Stimulated activated CD8-positive, alpha-beta memory T cell treated with anti-CD3 and anti-CD28 coated beads, Interleukin-2, amount 100 ng/mL, for 48 hours (primary cell): Measurements from ENCODE around the gene NRP1.

Source experiments
- DNase-seq, 2 donors: peaks; one replicate each; pipeline ENCODE4 v3.0.0-alpha.2; 2020; ENCODE audit warnings: low read depth in 2 of 2

NRP1 gene

DNA sequence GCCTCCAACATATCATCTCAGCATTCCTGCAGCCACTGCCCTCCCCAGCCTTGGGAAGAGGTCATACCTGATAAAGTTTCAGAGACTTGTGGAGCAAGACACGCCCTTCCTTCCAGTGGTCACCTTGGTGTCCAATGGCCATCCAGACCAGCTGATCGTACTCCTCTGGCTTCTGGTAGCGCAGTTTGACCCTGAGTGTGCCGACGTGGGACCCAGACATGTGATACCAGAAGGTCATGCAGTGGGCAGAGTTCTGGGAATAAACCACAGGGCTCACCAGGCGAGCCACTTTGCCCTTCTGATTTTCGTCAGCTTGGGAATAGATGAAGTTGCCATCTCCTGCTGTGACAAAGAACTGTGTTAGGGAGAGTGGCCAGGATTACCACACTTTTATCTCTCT lies 148.3 kb downstream of the NRP1 start:
- DNase-seq = no peak

DNA sequence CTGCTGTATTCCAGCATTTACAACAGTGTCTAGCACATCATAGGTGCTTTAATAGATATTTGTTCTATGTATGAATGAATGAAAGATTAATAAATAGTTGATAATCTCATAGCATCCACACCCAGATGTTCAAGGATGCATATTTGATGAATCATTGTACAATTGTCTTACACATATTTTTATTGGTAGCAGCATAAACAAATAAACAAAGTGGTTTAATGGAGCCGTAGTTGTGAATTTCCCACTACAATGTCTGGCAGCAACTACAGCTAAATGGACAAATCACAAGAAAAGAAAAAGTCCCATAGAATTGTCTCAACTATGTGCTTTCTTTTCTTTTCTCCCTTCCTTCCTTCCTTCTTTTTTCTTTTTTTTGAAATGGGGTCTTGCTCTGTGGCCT lies 150.8 kb downstream of the NRP1 start:
- DNase-seq = no peak

DNA sequence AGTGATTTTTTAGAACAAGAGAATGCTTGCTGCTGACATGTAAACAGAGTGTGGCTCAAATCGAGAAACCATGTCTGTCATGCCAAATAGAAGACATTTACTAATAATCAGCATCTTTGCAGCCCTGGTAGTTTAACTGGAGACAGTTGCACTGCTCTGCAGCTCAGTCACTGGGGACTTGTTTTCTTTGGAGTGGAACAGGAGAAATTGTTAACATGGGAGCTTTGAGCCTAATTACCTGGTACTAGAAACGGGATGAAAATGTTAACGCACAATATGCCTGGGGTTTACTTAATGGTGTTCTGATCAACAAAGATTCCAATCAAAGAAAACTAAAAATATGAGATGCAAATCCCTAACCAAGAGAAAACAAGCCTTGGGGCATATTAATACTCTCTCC lies 153.5 kb downstream of the NRP1 start:
- DNase-seq = no peak

DNA sequence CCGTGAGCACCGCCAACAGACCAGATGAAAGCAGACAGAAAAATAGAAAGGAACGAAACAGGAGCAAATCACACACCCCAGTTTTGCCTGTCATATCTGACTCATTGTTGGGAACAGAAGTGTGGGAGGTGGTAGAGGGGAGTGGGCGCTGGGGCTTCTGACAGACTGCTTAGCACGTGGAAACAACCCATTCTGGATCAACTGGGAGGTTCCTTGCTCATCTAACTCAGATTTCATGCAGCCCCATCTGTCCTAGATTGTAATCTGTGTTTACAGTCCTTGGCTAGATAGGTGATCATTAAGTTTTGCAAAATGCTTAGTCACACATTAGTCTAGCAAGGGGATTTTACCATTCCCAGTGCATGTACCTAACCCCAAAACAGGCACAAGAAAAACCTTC lies 154.1 kb downstream of the NRP1 start:
- no peak for DNase-seq

DNA sequence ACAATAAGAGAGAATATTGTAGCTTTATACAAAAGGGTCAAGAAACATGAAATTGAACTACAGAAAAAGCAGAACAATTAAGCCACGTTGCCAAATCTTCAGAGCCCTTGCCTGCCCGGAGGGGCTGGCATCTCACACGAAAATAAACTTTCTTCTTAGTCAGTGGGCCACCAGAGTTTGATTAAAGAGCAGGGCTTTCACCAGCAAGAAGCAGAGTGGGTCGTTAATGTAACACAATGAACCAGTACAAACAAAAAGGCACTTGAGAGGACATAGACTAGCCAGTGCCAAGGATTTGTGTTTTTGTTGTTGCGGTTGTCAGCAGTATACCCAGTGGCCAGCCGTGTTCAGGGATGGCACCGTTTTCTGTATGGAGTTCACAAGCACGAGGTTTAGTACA lies 155.4 kb downstream of the NRP1 start:
- DNase-seq = no peak

DNA sequence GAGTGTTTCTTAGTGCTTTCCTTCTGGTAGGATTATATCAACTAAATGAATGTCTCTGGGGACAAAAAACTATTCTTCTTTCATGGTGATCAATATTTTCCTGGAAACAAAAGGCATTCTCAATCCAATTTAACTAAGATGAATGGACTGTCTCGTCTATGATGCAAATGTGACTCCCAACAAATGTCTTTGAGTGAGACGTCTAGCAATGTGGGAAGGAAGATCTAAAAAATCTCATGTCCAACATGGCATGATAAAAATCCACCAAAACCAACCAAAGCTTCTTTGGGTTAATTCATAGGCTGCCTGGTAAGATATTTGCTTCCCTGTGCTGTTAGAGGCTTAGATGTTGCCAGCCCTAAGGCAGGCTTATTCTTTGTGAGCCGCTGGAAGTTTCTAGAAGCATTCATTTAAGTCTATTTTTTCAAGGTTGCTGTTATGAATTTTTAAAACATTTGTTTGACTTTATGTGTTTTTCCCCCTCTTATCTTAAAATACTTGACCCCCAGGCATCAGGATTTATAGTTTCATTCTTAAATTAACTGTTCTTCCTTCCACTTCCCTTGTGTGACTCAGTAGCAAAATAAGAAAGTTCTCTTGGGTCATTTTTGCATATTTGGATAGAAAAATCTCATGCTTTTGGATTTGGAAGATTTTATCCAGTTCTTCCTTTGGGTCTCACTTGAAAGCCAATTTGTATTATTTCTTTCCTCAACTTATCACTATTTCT lies 156.3 kb downstream of the NRP1 start:
- DNase-seq = no peak

DNA sequence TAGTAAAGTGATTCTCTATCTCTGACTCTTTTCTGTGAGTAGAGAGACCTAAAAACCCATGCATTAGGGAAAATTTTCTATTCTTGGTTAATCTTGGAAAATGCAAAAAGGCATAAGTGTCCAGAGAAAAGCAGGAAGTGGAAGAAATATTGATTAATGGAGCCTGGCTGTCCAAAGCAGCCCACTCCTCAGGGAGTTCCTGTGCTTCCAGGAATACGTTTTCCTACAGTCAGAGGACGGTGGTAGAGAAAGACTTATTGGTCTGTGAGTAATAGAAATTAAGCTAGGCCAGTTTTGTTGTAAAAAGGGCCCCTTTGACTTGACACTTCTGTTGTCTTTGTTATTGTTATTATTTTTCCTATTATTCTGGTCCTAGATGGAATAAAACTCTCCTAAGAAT lies 157.8 kb downstream of the NRP1 start:
- DNase-seq = no peak

DNA sequence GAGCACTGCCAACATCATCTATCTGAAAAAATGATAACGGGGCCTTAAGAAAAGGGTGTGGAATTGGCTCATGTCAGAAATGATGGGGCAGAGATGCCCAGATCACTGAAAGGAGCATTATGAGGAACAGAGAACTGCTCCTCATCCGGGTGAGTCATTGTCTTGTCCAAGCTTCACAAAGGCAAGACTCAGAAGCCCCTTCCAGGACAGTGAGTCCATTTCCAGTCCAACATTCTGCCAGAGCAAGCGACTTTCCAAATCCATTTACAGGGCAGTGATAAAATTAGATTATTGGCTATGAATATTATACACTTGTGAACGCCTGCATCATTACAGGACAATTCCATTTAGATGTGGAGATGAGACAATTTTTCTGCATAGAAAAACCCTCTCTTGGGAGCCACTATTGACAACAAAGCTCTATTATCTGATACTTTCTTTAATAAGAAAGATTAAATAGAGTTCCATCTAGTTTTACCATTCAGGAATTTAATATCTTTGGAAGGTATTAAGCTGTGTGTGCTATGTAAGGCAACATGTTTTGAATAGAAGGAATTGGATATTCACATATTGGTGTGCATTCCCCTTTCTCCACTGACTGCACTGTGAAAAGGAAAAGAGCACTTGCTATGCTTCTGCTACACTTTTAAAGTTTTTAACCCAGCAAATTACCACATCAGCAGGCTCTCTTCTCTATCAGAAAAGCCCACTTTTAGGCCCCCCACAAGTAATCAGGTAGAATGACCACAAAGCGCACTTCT lies 159.6 kb downstream of the NRP1 start:
- DNase-seq = no peak

DNA sequence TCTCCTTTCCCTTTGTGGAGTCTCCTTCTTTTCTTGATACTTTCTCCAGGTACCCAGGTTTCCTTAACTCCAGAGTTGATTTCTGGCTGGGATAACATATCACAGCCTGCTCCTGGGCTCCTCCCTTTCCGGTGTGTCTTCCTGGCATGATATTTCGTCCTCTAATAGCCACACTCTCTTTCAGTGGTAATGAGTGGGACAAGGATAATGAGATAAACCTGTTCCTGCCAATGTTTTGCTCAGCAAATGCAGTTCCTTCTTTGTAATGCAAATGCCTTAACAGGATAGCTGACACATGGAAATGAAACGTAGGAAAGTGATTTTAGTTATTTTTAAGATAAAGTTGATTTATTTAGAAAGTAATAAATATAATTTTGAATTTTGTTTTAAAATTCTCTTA lies 168.6 kb downstream of the NRP1 start:
- DNase-seq = no peak

DNA sequence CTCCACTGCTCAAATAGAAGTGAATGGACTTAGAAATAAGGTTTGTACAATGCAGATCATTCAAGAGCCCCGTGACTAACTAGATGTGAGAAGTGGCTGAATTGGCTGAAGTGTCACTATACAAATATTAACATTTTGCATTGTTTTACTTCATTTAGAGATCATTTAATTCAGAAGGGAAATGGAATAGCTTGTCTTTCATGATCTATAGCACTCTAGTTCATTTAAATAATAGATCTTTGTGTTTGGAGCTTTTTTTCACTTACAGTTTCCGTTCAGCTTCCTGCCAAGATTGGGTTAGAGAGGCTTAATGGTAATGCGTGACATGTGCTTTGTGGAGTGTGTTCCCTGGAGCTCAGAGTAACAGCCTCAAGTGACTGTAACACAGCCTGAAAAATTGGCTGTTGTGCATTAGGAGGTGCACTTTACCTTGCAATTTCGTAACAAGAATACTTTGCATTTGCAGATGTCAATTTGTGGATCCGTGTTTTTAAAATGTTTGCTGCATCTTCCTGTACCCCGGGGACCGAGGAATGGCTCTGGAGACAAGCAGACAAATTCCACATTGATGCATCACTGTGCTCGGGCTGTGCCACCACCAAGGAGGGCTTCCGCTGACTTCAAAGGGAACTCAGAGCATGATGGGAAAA lies 170.3 kb downstream of the NRP1 start:
- no peak for DNase-seq

DNA sequence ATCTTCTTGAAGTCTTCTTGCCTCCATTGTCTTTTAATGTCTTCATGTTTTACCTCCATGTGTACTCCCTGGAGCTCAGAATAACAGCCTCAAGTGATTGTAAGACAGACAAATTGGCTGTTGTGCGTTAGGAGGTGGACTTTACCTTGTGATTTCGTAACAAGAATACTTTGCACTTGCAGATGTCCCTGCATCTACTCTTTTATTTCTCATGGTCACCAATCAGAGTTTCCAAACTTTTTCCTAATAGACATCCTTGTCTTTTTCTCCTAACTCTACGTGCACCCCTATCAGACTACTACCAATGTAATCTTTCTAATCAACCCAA lies 172.3 kb downstream of the NRP1 start:
- DNase-seq = no peak

DNA sequence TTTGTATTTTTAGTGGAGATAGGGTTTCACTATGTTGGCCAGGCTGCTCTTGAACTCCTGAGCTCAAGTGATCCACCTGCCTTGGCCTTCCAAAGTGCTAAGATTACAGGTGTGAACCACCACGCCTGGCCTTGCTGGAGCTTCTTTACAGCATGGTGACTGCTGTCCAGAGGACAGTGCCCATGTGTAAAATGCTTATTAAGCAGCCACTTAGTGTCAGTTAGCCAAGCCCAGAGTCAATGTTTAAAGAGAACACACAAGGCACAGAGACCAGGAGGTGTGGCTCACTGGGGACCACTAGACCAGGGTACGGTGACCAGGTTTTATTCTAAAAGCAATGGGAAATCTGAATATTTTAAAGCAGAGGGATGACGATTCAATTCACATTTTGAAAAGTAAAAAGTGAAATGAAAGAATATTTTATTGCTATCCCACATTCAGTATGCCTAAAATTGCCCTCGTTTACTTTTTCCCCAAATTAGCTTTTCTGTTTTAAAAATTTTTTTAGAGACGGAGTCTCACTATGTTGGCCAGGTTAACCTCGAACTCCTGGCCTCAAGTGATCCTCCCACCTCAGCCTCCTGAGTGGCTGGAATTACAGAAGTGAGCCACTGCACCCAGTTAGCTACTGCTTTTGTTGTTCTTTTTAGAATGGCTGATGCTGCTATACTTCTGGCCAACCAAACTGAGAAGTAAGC lies 172.8 kb downstream of the NRP1 start:
- no peak for DNase-seq

DNA sequence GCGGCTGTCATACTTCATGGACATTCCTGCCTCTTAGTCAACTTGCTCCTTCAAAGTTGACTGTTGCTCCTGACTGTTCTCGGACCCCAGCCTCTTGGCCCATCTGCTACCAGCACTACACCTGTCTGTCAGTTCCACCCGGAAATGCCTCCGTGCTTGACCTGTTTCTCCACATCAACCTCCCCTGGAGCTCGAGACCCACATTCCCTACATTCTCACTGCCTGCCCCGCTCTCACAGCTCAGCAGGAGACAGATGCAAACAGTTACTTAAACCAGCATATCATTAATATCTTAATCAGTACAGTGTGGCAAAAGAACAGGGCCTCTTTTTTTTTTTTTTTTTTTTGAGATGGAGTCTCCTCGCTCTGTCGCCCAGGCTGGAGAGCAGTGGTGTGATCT lies 174.3 kb downstream of the NRP1 start:
- no peak for DNase-seq

DNA sequence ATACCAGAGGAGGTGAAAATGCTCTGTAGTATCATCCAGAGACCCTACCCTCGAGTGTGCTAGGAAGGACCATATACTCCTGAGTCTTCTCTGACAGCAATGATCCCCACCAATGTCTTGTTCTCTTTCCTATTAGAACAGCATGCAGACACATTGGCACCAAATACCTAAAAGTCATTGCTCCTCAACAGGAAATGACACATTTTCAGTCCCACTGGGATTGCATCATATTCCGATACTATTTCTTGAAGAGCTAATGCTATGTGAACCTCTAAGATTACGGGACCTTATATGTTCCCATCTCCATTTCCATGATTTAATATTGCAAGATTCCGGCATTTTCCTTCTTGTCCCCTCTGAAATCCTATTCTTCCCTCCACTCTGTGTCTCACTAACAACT lies 177.4 kb downstream of the NRP1 start:
- no peak for DNase-seq

DNA sequence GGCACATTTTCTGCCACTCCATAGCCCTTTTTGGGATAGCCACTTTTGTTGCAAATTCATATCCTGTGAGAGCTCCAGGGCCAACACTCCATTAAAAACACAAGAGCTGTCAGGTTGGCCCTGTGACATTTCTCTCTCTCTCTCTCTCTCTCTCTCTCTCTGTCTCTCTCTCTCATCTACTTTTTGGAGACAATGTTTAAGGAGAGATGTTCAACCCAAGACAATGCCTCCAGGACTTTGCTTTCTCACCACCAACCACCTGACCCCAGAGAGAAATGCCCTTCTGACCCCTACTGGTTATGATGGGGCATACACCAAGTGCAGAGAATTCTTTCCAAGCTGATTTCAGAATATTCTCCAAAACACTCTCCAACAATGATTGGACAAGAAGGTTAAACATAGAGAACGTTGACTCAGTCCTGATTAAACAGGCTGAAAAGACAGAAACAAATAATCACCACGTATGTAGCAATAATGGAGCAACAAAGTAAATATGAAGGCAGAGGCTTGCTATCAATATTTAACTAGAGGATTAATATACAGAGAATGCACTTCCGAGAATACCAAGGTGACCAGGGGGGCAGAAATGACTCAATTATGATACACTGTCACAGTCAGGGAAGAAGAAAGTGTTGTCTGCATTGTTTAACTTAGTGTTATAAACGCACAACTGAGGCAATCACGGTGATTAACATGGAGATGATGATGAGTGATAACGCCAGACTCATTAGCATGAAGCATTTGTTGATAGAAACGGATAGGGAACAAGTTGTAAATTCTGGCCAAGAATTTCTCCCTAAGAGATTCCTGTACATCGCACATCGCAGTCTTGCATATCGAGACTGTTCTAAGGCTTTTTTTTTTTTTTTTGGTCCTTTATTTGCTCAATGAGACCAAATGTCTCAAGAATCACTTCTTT lies 178.5 kb downstream of the NRP1 start:
- DNase-seq = no peak

DNA sequence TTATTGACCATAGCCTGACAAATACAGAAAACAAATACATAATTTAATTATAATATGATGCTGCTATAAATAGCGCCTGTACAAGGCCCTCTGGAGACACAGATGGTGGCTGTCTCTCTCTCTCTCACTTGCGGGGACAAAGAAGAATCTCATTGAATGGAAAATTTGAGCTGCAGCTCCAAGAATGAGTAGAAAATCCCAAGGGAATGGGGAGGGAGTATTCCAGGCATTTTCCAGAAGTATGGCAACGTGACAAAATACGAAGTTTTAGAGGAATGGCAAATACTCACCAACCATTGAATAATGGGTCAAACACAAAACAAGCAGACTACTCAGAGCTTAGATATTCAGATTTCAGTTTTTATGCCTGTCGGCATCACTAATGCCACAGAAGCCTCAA lies 179.9 kb downstream of the NRP1 start:
- no peak for DNase-seq

DNA sequence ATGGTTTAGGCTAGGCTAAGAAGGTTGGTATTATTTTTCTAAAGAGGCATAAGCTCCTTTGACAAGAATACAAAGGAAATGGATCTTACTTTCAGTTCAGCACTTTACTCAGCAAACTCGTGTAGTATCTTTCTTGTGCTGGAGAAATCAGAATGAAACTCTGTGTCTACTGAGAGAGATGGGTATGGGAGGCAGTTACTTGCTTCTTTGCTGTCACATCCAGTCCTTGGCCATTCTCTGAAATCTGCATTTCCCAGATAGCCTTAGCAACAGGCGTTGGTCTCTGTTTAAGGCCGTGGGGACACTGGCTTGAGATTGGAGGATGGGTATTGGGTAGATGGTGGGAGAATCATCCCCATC lies 180.5 kb downstream of the NRP1 start:
- no peak for DNase-seq

DNA sequence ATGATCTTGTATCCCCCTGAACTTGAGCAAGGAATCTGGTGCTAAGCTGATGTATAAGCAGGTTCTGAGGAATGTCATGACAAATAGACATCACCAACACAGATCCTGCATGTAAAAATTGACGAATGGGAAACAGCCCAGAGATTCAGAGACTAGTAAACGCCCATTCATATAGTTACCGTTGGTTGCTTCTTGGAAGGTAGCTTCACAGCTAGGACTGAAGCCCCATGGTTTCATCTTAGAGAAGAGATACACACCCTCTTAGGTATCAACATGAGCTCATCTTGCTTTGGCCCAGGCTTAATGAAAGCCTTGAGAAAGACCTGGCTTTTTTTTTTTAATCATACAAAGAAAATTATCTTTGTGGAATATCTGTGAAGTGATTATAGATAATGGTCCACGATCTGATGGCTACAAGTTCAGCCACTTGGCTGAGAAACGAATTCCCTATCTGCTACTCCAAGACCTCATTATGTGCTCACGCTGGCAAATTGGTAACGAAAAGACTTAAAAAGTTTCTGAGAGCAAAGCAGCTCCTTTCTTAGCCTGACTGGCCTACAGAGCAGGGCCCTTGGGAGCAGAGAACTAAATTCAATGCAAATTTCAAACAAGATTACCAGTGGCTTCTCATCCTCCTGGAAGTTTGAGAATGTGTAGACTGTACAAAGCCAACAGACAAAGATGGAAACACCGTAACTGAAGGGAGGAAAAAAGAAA lies 181.1 kb downstream of the NRP1 start:
- DNase-seq = no peak

DNA sequence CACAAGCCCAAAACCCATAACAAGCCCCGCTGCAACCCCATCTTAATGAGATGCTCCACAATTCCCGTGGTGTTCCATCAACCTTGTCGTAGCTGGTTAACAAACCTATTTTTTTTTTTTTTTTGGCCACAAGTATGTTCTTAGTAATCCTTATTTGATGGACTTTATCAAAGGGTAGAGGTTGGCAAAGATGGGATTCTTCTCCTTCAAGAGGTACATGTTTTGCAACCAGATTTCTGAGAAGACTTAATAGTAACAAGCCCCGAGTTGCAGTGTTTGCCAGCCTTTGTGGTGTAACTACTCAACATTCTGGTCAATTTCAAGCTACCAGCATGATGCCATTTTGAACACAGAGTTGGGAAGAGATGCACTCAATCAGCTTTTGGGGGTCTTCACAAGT lies 181.7 kb downstream of the NRP1 start:
- DNase-seq = no peak

DNA sequence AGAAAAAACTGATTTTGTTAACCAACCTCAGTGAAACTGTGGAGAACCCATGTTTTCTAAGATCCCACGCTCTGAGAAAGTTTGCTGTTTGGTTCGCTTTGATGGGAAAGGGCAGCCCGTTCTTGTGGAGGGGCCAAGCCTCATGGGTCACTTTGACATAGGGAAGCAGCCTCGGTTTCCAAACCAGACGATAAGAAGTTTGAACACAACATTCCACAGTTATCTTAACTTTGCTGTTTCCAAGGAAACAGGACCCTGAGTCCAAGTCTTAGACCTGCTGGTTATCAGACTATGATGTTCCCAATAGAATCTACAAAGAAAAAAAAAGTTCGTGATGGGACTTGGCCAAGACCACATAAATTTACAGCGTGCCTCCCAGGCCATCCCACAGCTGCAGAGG lies 182.3 kb downstream of the NRP1 start:
- no peak for DNase-seq

DNA sequence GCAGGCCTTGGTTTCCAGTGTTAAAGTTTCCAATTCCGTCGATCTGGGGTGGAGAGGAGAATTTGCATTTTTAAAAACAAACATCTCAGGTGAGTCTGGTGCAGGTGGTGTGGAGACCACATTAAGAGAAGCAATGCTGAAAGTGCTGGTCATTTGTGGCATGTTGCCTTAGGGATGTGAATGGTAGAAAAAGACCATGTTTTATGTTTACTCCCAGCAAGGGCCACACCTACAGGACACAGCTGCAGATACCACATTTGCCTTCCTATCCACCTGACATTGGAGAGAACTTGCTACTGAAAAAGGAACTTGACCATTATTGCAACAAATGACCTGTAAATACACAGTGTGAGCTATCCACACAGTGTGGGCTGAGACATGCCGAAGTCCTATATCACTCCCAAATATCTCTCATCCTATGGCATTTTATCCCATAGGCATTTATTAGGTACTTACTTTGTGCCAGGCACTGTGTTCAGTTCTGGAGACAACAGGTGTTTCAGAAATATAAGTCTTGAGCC lies 183.1 kb downstream of the NRP1 start:
- DNase-seq = no peak
